Measurements from ENCODE around the gene HEPHL1.

Gene HEPHL1

GRCh38 chr11:94088906-94089305 lies 67.8 kb downstream of the HEPHL1 start:
- ChIA-PET CTCF (no interaction called here), POLR2A (ENCODE audit: low non-redundant PET) (no interaction called here)
- H3K27ac ChIP-seq = no peak overlapping the region

GRCh38 chr11:94089341-94089740 lies 68.2 kb downstream of the HEPHL1 start:
- POLR2A ChIA-PET (ENCODE audit: low non-redundant PET) = no interaction called here

More at GRCh38 chr11:94088906-94089305, 67.8 kb downstream of the HEPHL1 start:
- TF ChIP-seq CTCF (conservative IDR thresholded peaks at IDR 0.05; ENCODE audit: low read depth) = no peak
- DNase-seq (ENCODE audit: low spot score) = no peak

DNA sequence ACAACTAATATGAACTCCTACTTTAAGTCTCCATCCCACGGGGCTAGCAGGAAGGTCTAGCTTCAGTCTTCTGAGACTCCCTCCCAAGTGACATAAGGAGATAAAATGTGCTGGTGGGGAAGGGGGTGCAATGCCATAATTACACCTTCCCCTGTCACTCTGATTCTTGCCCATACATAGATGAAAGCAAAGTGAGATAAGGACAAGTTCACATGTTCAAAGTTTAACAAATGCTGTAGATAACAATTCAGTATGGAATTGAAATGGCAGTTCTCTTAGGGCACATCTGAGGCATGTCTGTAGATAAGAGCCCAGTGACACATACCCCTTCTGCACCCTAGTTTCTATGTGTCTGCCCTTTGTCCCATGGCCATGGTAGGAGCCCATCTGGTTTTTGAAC lies 69.2 kb downstream of the HEPHL1 start:
- DNase-seq (ENCODE audit: low spot score) = no peak
- ChIA-PET POLR2A (ENCODE audit: low non-redundant PET) (no interaction called here), CTCF (no interaction called here)
- H3K27ac ChIP-seq = no peak overlapping the region
- no peak for TF ChIP-seq CTCF (conservative IDR thresholded peaks at IDR 0.05; ENCODE audit: low read depth)

More at GRCh38 chr11:94089341-94089740, 68.2 kb downstream of the HEPHL1 start:
- no peak for TF ChIP-seq CTCF (conservative IDR thresholded peaks at IDR 0.05; ENCODE audit: low read depth)
- no peak for DNase-seq (ENCODE audit: low spot score)
- no peak overlapping the region for H3K27ac ChIP-seq
- CTCF ChIA-PET = no interaction called here

DNA sequence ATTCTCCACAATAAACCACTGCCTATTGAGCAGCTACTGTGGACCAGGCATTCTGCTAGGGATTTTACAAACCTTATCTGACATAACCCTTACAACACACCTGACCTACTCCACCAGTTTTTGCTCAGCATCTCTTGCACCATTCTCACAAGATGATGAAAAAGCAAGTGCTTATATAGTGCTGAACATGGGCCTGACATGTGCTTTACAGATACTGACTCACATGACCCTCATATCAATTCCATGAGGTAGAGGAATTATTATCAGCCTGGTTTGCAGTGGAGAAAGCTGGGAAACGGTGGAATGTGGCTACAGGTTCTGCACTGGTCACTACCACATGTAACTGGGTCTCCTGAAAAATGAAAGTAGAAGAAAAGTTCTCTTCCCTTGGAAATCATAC lies 69.9 kb downstream of the HEPHL1 start:
- no peak for DNase-seq (ENCODE audit: low spot score)
- TF ChIP-seq CTCF (conservative IDR thresholded peaks at IDR 0.05; ENCODE audit: low read depth) = no peak
- CTCF ChIA-PET = no interaction called here
- POLR2A ChIA-PET (ENCODE audit: low non-redundant PET) = no interaction called here
- H3K27ac ChIP-seq = no peak overlapping the region

- POLR2A ChIA-PET (ENCODE audit: low non-redundant PET) = no interaction called here
- H3K27ac ChIP-seq = no peak overlapping the region
- CTCF ChIA-PET = no interaction called here
- no peak for TF ChIP-seq CTCF (conservative IDR thresholded peaks at IDR 0.05; ENCODE audit: low read depth)
- DNase-seq (ENCODE audit: low spot score) = no peak
These were observed 79.1 kb downstream of the HEPHL1 start for GRCh38 chr11:94100253-94100652.

- ChIA-PET CTCF (no interaction called here), POLR2A (ENCODE audit: low non-redundant PET) (no interaction called here)
- DNase-seq (ENCODE audit: low spot score) = no peak
- no peak for TF ChIP-seq CTCF (conservative IDR thresholded peaks at IDR 0.05; ENCODE audit: low read depth)
- no peak overlapping the region for H3K27ac ChIP-seq
These were observed 82.3 kb downstream of the HEPHL1 start for GRCh38 chr11:94103471-94103870.

DNA sequence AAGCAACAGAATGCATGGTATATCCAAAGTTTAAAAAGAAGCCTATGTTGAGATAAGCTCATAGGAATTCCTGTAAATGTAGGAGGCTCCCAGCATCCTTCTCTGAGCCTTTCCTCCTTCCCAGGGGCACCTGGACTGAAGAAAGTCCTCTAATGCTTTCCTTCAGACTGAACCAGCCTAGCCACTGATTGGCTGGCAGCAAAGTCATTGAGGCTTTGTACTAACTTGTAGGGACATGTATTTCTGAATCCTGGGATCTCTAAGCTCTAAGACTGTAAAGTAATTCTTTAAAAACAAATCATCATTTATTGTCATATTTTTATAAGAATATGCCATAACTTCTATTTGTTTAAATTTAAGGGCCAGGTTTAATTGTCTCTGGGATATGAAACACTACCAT lies 83.6 kb downstream of the HEPHL1 start:
- ChIA-PET CTCF (interaction anchor here (0.6 kb wide), 1 partner anchor 23 kb away, joined by 4 read pairs; no protein-coding TSS in a partner anchor), POLR2A (ENCODE audit: low non-redundant PET) (no interaction called here)
- TF ChIP-seq CTCF (conservative IDR thresholded peaks at IDR 0.05; ENCODE audit: low read depth) = no peak
- DNase-seq (ENCODE audit: low spot score) = no peak
- H3K27ac ChIP-seq = no peak overlapping the region
